ENCODE data around the gene PIK3C2G.

The PIK3C2G gene

DNA sequence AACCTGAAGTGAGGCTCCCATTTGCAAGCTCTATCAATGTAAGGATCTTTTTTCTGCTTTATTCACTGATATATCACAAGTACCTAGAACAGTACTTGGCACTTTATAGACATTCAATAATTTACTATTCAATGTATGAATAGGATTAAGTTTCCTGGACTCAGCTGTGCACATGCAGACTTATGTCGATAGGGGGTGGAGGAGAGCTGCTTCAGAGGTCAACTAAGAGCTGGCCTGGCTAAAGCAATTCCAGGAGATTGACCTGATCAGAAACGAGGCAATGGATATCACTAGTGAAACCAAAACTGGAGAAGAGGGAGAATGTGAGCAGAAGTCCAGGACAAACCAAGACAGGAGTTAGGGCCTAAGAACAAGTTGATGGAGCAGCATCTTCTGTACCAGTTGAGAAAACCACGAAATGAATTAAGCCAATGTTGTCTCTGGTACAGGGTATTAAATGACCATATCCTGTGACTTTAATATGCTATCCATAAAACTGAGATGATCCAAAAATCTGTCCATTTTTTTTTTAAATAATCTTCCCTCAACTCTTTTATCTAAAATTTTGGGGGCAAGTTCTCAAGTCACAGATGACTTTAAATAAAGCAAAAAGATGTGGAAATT, 169.2 kb downstream of the PIK3C2G start:
- TF ChIP-seq, protein P1, sequence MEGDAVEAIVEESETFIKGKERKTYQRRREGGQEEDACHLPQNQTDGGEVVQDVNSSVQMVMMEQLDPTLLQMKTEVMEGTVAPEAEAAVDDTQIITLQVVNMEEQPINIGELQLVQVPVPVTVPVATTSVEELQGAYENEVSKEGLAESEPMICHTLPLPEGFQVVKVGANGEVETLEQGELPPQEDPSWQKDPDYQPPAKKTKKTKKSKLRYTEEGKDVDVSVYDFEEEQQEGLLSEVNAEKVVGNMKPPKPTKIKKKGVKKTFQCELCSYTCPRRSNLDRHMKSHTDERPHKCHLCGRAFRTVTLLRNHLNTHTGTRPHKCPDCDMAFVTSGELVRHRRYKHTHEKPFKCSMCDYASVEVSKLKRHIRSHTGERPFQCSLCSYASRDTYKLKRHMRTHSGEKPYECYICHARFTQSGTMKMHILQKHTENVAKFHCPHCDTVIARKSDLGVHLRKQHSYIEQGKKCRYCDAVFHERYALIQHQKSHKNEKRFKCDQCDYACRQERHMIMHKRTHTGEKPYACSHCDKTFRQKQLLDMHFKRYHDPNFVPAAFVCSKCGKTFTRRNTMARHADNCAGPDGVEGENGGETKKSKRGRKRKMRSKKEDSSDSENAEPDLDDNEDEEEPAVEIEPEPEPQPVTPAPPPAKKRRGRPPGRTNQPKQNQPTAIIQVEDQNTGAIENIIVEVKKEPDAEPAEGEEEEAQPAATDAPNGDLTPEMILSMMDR (conservative IDR thresholded peaks at IDR 0.05; ENCODE audit: low read depth, low read length): peak; percentile 78
- no peak overlapping the region for H3K4me2 ChIP-seq
- H3K27ac ChIP-seq: no peak overlapping the region
- H3K79me2 ChIP-seq (ENCODE audit: insufficient read depth, low read depth): no peaks in the 10 kb centered on the region
- H4K20me1 ChIP-seq (ENCODE audit: insufficient read depth): no peaks in the 10 kb centered on the region
- no peak overlapping the region for H3K9ac ChIP-seq
- no peak overlapping the region for H3K4me3 ChIP-seq (IDR thresholded peaks at IDR 0.05; ENCODE audit: insufficient read depth, low read depth, low read length)
- H3K36me3 ChIP-seq (ENCODE audit: insufficient read depth): no peaks in the 10 kb centered on the region
- H2AFZ ChIP-seq (ENCODE audit: low read depth): no peak overlapping the region
- no peaks in the 10 kb centered on the region for H3K27me3 ChIP-seq (ENCODE audit: insufficient read depth, low read depth)
- no peaks in the 10 kb centered on the region for H3K4me1 ChIP-seq (ENCODE audit: low read depth, poor library complexity, severe bottlenecking)

DNA sequence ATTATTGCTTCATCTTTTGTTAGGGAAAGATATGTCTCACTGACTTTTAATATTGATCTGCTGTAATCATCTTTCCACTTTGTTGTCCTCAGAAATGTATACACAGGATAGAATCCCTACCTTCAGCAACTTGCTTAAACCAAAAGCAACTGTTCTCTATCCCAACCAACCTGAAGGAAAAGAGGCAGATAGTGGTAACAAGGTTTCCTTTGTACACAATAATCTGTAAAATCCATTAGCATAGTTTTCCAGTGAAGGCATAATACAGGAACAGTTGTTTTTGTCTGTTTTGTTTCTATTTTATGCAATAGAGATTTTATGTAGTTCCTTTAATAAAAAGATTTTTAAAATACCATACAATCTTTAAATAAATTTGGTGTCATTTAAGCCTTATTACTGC, 170.5 kb downstream of the PIK3C2G start:
- TF ChIP-seq, protein P1 (conservative IDR thresholded peaks at IDR 0.05; ENCODE audit: low read depth, low read length): no peak
- Histone ChIP-seq H3K27ac (no peak overlapping the region), H2AFZ (ENCODE audit: low read depth) (no peak overlapping the region), H3K27me3 (ENCODE audit: insufficient read depth, low read depth) (no peaks in the 10 kb centered on the region), H3K4me1 (ENCODE audit: low read depth, poor library complexity, severe bottlenecking) (no peaks in the 10 kb centered on the region), H3K4me2 (no peak overlapping the region), H3K79me2 (ENCODE audit: insufficient read depth, low read depth) (no peaks in the 10 kb centered on the region), H3K4me3 (IDR thresholded peaks at IDR 0.05; ENCODE audit: insufficient read depth, low read depth, low read length) (no peak overlapping the region), H3K36me3 (ENCODE audit: insufficient read depth) (no peaks in the 10 kb centered on the region), H3K9ac (no peak overlapping the region), H4K20me1 (ENCODE audit: insufficient read depth) (no peaks in the 10 kb centered on the region)

DNA sequence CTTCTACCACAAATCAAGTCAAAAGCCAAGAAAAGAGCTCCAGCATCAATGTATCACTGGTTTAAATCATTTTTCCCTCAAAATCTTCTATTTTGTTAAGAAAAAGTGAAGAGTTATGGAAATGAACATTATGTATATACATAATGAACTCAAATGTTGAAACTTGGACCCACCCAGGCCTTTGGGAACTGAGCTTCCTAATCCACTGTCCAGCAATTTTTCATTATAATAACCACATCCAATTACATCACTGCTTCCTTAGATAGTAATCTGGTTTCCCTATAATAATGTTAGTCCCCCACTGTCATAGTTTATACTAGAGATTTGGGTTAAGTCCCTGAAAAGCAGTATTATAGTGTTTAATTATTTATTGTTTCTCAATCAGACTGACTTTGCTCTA, 170.9 kb downstream of the PIK3C2G start:
- Histone ChIP-seq H4K20me1 (ENCODE audit: insufficient read depth) (no peaks in the 10 kb centered on the region), H3K27me3 (ENCODE audit: insufficient read depth, low read depth) (no peaks in the 10 kb centered on the region), H3K79me2 (ENCODE audit: insufficient read depth, low read depth) (no peaks in the 10 kb centered on the region), H3K36me3 (ENCODE audit: insufficient read depth) (no peaks in the 10 kb centered on the region), H3K4me3 (IDR thresholded peaks at IDR 0.05; ENCODE audit: insufficient read depth, low read depth, low read length) (no peak overlapping the region), H3K27ac (no peak overlapping the region), H3K4me2 (no peak overlapping the region), H2AFZ (ENCODE audit: low read depth) (no peak overlapping the region), H3K4me1 (ENCODE audit: low read depth, poor library complexity, severe bottlenecking) (no peaks in the 10 kb centered on the region), H3K9ac (no peak overlapping the region)
- TF ChIP-seq, protein P1 (conservative IDR thresholded peaks at IDR 0.05; ENCODE audit: low read depth, low read length): no peak

DNA sequence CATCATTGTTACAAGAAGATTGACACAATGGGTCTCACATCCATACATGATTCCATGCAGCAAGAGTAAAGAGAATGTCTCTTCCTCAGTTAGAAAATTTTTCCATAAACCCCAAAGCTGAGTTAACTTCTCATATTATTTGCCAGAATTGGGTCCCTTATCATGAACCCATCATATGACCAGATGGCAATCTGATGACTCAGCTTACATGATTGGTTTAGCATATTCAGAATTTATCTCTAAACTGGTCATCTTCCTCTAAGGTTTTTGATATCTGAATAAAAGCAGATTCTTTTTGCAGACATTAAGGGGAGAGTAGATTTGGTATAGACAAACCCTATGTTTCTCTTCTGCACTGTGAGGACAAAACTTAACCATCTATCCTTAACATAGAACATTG, 174.9 kb downstream of the PIK3C2G start:
- Histone ChIP-seq H3K27me3 (ENCODE audit: insufficient read depth, low read depth) (no peaks in the 10 kb centered on the region), H3K9ac (no peak overlapping the region), H4K20me1 (ENCODE audit: insufficient read depth) (no peaks in the 10 kb centered on the region), H3K4me1 (ENCODE audit: low read depth, poor library complexity, severe bottlenecking) (no peaks in the 10 kb centered on the region), H3K27ac (no peak overlapping the region), H3K79me2 (ENCODE audit: insufficient read depth, low read depth) (no peaks in the 10 kb centered on the region), H3K4me2 (no peak overlapping the region), H3K36me3 (ENCODE audit: insufficient read depth) (no peaks in the 10 kb centered on the region), H3K4me3 (IDR thresholded peaks at IDR 0.05; ENCODE audit: insufficient read depth, low read depth, low read length) (no peak overlapping the region), H2AFZ (ENCODE audit: low read depth) (no peak overlapping the region)
- TF ChIP-seq, protein P1 (conservative IDR thresholded peaks at IDR 0.05; ENCODE audit: low read depth, low read length): no peak

All from KMS-11 (cell line).